Body of pancreas (tissue), 4 donors: ENCODE data around the gene BACE1-AS. TPM values are rescaled to one million over a fixed set of nuclear protein-coding genes. Genes with fewer than 3 reads are reported as not detected.

Experiments
- ATAC-seq: fragments of 150-250 bp; one replicate; pipeline ENCODE4 v1.9.1; 2016
- DNase-seq, 4 donors: peaks; one replicate each; pipeline ENCODE4 v3.0.0-alpha.2; 2019
- H3K27ac ChIP-seq, 4 donors: fragments of 200-600 bp; sonication (generic); 1 replicate in 3 of 4; 2 replicates in 1 of 4; pipeline versions ENCODE4 v1.5.1 to v1.6.1; 2016 to 2019; ENCODE audit warnings: mild to moderate bottlenecking in 1 of 4, mixed read lengths in 1 of 4, moderate library complexity in 1 of 4
- H3K27me3 ChIP-seq, 2 donors: fragments of 200-600 bp; sonication (generic); one replicate each; pipeline ENCODE4 v1.6.0; 2016; ENCODE audit warnings: mild to moderate bottlenecking in 1 of 2
- H3K36me3 ChIP-seq, 2 donors: fragments of 200-600 bp; sonication (generic); replicated peaks in 1 of 2; 2 replicates each; pipeline ENCODE4 v1.5.1; 2016; ENCODE audit warnings: low read depth in 2 of 2; ENCODE audit not compliant: insufficient read depth in 1 of 2
- H3K4me1 ChIP-seq: fragments of 200-600 bp; sonication (generic); one replicate; pipeline ENCODE4 v1.6.0; 2016
- H3K4me3 ChIP-seq, 2 donors: fragments of 200-600 bp; sonication (generic); 1 replicate in 1 of 2; 2 replicates in 1 of 2; pipeline ENCODE4 v1.5.1; 2016 to 2019
- H3K9me3 ChIP-seq, 3 donors: fragments of 200-600 bp; sonication (generic); 1 replicate in 2 of 3; 2 replicates in 1 of 3; pipeline ENCODE4 v1.5.1; 2016
- CTCF ChIP-seq, 7 experiments: fragments of 450-650 bp in 4 of 7; fragments of 200-600 bp in 3 of 7; sonication (generic) in 3 of 7; IDR thresholded peaks; one replicate each; pipeline ENCODE4 v1.5.1; 2016 to 2019; ENCODE audit warnings: antibody characterized with exemption in 7 of 7
- POLR2A ChIP-seq, 3 donors: fragments of 450-650 bp; IDR thresholded peaks; one replicate each; pipeline ENCODE4 v1.6.1; 2016; ENCODE audit warnings: antibody characterized with exemption in 3 of 3, mild to moderate bottlenecking in 2 of 3
- WGBS, 2 donors: methylation state at CpG; one replicate each; pipeline ENCODE4 v1.1.5; 2017; 5-methylcytosine and 5-hydroxymethylcytosine counted together
- intact Hi-C: fragments of 100-400 bp; cut with DNase I; formaldehyde crosslinking; loops from one replicate; pipeline ENCODE4 v1.15.1; 2023
- total RNA-seq, 2 donors: library from RNA; depleted of rRNA; stranded (reverse); fragments of >200 nt; gene quantifications; one replicate each; pipeline ENCODE4 v1.1.0, GENCODE V29; 2016

BACE1-AS gene
- total RNA-seq, 2 donors from 2014 or later: 5.3 to 6.0 TPM

- ATAC-seq (no peak), DNase-seq (no peak)
- TF ChIP-seq CTCF (IDR thresholded peaks at IDR 0.05) (no peak), POLR2A (IDR thresholded peaks at IDR 0.05) (no peak)
- Histone ChIP-seq H3K4me3 (no peak overlapping the region), H3K27me3 (no peaks in the 10 kb centered on the region), H3K4me1 (peaks cover 76% of the 10 kb centered on the region), H3K9me3 (no peaks in the 10 kb centered on the region), H3K36me3 (peaks cover 0 to 6% of the 10 kb centered on the region in 2 donors), H3K27ac (peak overlapping the region in 3 of 4 donors; percentile 88 to 89 (median 88))
- WGBS, 2 donors: 66 to 68% methylated on average over 6 of the region's 6 CpGs
- intact Hi-C loops: no loop called here
These were observed 5.7 kb downstream of the BACE1-AS start for GRCh38 chr11:117296881-117297280.

GRCh38 chr11:117298195-117298594 is 7.0 kb downstream of the BACE1-AS start:
- no peak for TF ChIP-seq CTCF (IDR thresholded peaks at IDR 0.05)
- peak in 1 of 3 donors; percentile 46 for TF ChIP-seq POLR2A (IDR thresholded peaks at IDR 0.05)
- peak; percentile 64 for ATAC-seq
- H3K27ac ChIP-seq: peak overlapping the region; percentile 71 to 89 (median 88)
- intact Hi-C loops: no loop called here
- H3K27me3 ChIP-seq: no peaks in the 10 kb centered on the region
- no peak overlapping the region for H3K4me3 ChIP-seq
- H3K4me1 ChIP-seq: peaks cover 77% of the 10 kb centered on the region
- DNase-seq: peak in 3 of 4 donors; percentile 32 to 64 (median 37)
- H3K9me3 ChIP-seq: no peaks in the 10 kb centered on the region
- peaks cover 0 to 2% of the 10 kb centered on the region in 2 donors for H3K36me3 ChIP-seq
- 29 to 61% methylated on average over 8 of the region's 8 CpGs for WGBS, 2 donors

GRCh38 chr11:117299351-117300282 is 8.5 kb downstream of the BACE1-AS start:
- 18% methylated on average over 12 of the region's 12 CpGs for WGBS, 2 donors
- peak; percentile 64 to 81 (median 74) for DNase-seq
- peak overlapping the region; percentile 71 to 89 (median 88) for H3K27ac ChIP-seq
- no peak overlapping the region for H3K4me3 ChIP-seq
- no peaks in the 10 kb centered on the region for H3K27me3 ChIP-seq
- peaks cover 0 to 2% of the 10 kb centered on the region in 2 donors for H3K36me3 ChIP-seq
- ATAC-seq: peak; percentile 74
- TF ChIP-seq POLR2A (IDR thresholded peaks at IDR 0.05) (peak in 2 of 3 donors; percentile 24 to 63), CTCF (IDR thresholded peaks at IDR 0.05) (no peak)
- intact Hi-C loops: no loop called here
- H3K4me1 ChIP-seq: peaks cover 91% of the 10 kb centered on the region
- H3K9me3 ChIP-seq: no peaks in the 10 kb centered on the region

GRCh38 chr11:117300283-117300663 is 9.1 kb downstream of the BACE1-AS start:
- Histone ChIP-seq H3K27me3 (no peaks in the 10 kb centered on the region), H3K36me3 (no peaks in the 10 kb centered on the region), H3K4me1 (peaks cover 98% of the 10 kb centered on the region), H3K9me3 (no peaks in the 10 kb centered on the region), H3K27ac (peak overlapping the region; percentile 71 to 89 (median 88)), H3K4me3 (no peak overlapping the region)
- DNase-seq (peak; percentile 64 to 77 (median 70)), ATAC-seq (peak; percentile 43)
- intact Hi-C loops: no loop called here
- 12 to 16% methylated on average over 13 to 17 of the region's 17 CpGs for WGBS, 2 donors
- TF ChIP-seq CTCF (IDR thresholded peaks at IDR 0.05): no peak
- peak in 2 of 3 donors; percentile 25 to 41 for TF ChIP-seq POLR2A (IDR thresholded peaks at IDR 0.05)
